ENCODE results near the gene RBKS.
"Not testable (repeated sequence)": the region's sequence is repeated elsewhere in the genome, so short reads cannot be mapped to it uniquely, and the experiment has no call there.

Gene RBKS

GRCh38 chr2:27779417-27780055 lies 110.7 kb downstream of the RBKS start:
- DNase-seq (ENCODE audit: low read depth) = no peak
- H3K4me3 ChIP-seq (ENCODE audit: low read depth, low read length) = no peak overlapping the region

GRCh38 chr2:27776696-27777095 lies 113.5 kb downstream of the RBKS start:
- no peak overlapping the region for H3K4me3 ChIP-seq (ENCODE audit: low read depth, low read length)
- DNase-seq (ENCODE audit: low read depth) = no peak

- no peak overlapping the region for H3K4me3 ChIP-seq (ENCODE audit: low read depth, low read length)
Measured at GRCh38 chr2:27776097-27776496, 114.1 kb downstream of the RBKS start.

GRCh38 chr2:27773959-27774358 lies 116.2 kb downstream of the RBKS start:
- no peak for DNase-seq (ENCODE audit: low read depth)
- no peak overlapping the region for H3K4me3 ChIP-seq (ENCODE audit: low read depth, low read length)

More at GRCh38 chr2:27776097-27776496, 114.1 kb downstream of the RBKS start:
- no peak for DNase-seq (ENCODE audit: low read depth)

GRCh38 chr2:27772804-27773203 lies 117.4 kb downstream of the RBKS start:
- peak overlapping the region; percentile 78 for H3K4me3 ChIP-seq (ENCODE audit: low read depth, low read length)
- no peak for DNase-seq (ENCODE audit: low read depth)

- peak; percentile 51 for DNase-seq (ENCODE audit: low read depth)
- H3K4me3 ChIP-seq (ENCODE audit: low read depth, low read length) = peak within 1 kb of the TSS; percentile 78
Measured at GRCh38 chr2:27771548-27772335, 118.4 kb downstream of the RBKS start, which contains the start of gene MRPL33. Gene MRPL33 (plus strand): TSS chr2:27771719. CDS start chr2:27771778, 59 bp downstream.

GRCh38 chr2:27771202-27771547 lies 119.0 kb downstream of the RBKS start:
- DNase-seq (ENCODE audit: low read depth) = no peak
- peak overlapping the region; percentile 78 for H3K4me3 ChIP-seq (ENCODE audit: low read depth, low read length)

GRCh38 chr2:27766287-27766661 lies 123.9 kb downstream of the RBKS start:
- H3K4me3 ChIP-seq (ENCODE audit: low read depth, low read length) = no peak overlapping the region
- DNase-seq (ENCODE audit: low read depth) = no peak

GRCh38 chr2:27765621-27766286 lies 124.4 kb downstream of the RBKS start:
- DNase-seq (ENCODE audit: low read depth) = no peak
- H3K4me3 ChIP-seq (ENCODE audit: low read depth, low read length) = no peak overlapping the region

- DNase-seq (ENCODE audit: low read depth); H3K4me3 ChIP-seq (ENCODE audit: low read depth, low read length): not testable (repeated sequence)
Measured at GRCh38 chr2:27764526-27764925, 125.7 kb downstream of the RBKS start.

GRCh38 chr2:27763907-27764267 lies 126.3 kb downstream of the RBKS start:
- H3K4me3 ChIP-seq (ENCODE audit: low read depth, low read length) = no peak overlapping the region
- DNase-seq (ENCODE audit: low read depth) = no peak

- H3K4me3 ChIP-seq (ENCODE audit: low read depth, low read length) = no peak overlapping the region
- no peak for DNase-seq (ENCODE audit: low read depth)
Measured at GRCh38 chr2:27762951-27763906, 127.0 kb downstream of the RBKS start.

GRCh38 chr2:27756544-27757498 lies 133.4 kb downstream of the RBKS start:
- peak; percentile 78 for DNase-seq (ENCODE audit: low read depth)
- H3K4me3 ChIP-seq (ENCODE audit: low read depth, low read length) = no peak overlapping the region

GRCh38 chr2:27756091-27756490 lies 134.1 kb downstream of the RBKS start:
- no peak for DNase-seq (ENCODE audit: low read depth)
- no peak overlapping the region for H3K4me3 ChIP-seq (ENCODE audit: low read depth, low read length)

GRCh38 chr2:27754831-27755230 lies 135.4 kb downstream of the RBKS start:
- no peak for DNase-seq (ENCODE audit: low read depth)
- no peak overlapping the region for H3K4me3 ChIP-seq (ENCODE audit: low read depth, low read length)

GRCh38 chr2:27754138-27754588 lies 136.0 kb downstream of the RBKS start:
- DNase-seq (ENCODE audit: low read depth) = no peak
- H3K4me3 ChIP-seq (ENCODE audit: low read depth, low read length) = no peak overlapping the region

GRCh38 chr2:27752551-27753237 lies 137.5 kb downstream of the RBKS start:
- H3K4me3 ChIP-seq (ENCODE audit: low read depth, low read length) = no peak overlapping the region
- DNase-seq (ENCODE audit: low read depth) = no peak

GRCh38 chr2:27751377-27751776 lies 138.8 kb downstream of the RBKS start:
- no peak overlapping the region for H3K4me3 ChIP-seq (ENCODE audit: low read depth, low read length)
- DNase-seq (ENCODE audit: low read depth) = no peak
